ENCODE data around the gene RRN3.
"Not testable (repeated sequence)": the region's sequence is repeated elsewhere in the genome, so short reads cannot be mapped to it uniquely, and the experiment has no call there.

RRN3 gene

DNA sequence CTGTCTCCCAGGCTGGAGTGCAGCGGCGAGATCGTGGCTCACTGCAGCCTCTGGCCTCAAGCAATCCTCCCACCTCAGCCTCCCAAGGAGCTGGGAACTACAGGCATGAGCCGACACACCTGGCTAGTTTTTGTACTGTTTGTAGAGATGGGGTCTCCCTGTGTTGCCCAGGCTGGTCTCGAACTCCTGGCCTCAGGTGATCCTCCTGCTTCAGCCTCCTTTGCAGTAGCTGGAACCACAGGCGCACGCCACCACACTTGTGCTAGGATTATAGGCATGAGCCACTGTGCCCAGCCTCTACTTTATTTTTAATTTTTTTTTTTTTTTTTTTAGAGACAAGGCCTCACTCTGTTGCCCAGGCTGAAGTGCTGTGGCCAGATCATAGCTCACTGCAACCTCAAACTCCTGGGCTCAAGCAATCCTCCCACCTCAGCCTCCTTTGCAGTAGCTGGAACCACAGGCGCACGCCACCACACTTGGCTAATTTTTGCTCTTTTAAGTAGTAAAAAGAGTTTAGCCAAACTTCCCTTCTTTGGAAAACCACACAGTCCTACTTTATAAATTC, 42.6 kb downstream of the RRN3 start:
- no peak for DNase-seq (ENCODE audit: low spot score)

- not testable (repeated sequence) for DNase-seq (ENCODE audit: low spot score)
Measured at GRCh38 chr16:15050440-15050839, 43.6 kb downstream of the RRN3 start.

DNA sequence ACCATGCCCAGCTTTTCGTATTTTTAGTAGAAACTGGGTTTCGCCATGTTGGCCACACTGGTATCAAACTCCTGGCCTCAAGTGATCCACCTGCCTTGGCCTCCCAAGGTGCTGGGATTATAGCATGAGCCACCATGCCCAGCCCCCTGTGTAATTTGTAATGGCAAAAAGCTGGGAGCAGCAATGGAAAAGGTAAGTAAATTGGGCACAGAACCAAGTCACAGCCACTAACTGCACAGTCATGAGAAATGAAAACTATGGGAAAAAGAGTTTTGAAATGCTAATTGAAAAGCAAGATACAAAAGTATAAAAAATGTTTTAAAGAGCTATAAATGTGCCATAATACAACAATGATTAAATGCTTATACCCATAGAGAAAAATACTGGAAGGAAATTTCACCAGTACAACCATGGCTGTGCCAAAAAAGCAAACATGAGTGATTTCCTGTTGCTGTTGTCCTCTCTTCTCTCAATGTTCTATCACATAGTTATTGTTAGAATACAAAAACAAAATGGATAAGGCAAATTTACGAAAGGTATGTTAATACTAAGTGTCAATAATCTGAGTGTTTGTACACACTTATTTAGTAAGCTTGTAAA, 44.4 kb downstream of the RRN3 start:
- DNase-seq (ENCODE audit: low spot score), result no peak

- no peak for DNase-seq (ENCODE audit: low spot score)
Measured at GRCh38 chr16:15046692-15047376, 47.2 kb downstream of the RRN3 start.

DNA sequence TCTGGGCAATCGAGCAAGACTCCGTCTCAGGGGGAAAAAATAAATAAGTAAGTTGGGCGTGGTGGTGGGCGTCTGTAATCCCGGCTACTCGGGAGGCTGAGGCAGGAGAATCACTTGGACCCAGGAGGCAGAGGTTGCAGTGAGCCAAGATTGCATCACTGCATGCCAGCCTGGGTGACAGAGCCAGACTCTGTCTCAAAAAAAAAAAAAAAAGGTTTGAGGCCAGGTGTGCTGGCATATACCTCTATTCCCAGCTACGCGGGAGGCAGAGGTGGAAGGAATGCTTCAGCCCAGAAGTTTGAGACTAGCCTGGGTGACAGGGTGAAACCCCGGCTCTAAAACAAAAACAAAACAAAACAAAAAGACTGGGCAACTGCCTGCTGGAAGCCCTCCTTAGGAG, 48.8 kb downstream of the RRN3 start:
- DNase-seq (ENCODE audit: low spot score), result not testable (repeated sequence)

DNA sequence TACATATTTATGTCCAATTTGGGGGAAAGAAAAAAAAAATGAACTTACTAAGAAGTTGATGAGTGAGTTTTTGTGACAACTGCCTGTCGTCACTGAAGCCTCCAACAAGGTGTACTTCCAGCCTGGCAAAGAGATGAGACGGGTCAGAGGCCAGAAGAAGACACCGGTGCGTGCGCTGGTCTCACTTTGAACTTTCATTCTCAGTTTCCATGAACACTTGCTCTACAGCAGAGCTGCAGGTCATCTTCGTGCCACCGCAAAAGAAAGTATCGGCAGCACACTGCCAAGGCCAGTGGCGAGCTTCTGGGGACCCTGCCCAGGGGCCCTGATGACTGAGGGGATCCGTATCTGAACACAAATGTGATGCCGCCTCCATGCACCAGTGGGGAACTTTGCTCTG, 49.8 kb downstream of the RRN3 start:
- no peak for DNase-seq (ENCODE audit: low spot score)

- no peak for DNase-seq (ENCODE audit: low spot score)
Measured at GRCh38 chr16:15043344-15043743, 50.7 kb downstream of the RRN3 start.

GRCh38 chr16:15041271-15042004, 52.6 kb downstream of the RRN3 start:
- no peak for DNase-seq (ENCODE audit: low spot score)

GRCh38 chr16:15038689-15039088, 55.4 kb downstream of the RRN3 start:
- DNase-seq (ENCODE audit: low spot score), result no peak

DNA sequence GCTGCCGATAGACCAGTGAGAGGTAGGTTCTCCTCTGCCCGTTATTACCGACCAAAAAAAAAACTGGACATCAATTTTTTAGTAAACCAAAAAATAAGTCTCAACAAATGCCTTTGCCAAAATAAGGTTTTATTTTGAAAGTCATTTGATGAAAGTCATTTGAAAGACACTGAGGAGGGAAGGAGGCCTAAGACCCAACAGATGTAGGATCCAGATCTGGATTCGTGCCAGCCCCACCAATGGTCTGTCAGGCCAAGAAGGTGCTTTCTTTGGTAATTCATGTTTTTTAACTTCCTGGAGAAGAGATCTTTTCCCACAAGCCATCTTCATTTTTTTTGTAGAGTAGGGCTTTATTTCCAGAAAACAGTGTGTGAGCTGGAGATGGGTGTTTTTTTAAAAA, 56.3 kb downstream of the RRN3 start:
- no peak for DNase-seq (ENCODE audit: low spot score)

DNA sequence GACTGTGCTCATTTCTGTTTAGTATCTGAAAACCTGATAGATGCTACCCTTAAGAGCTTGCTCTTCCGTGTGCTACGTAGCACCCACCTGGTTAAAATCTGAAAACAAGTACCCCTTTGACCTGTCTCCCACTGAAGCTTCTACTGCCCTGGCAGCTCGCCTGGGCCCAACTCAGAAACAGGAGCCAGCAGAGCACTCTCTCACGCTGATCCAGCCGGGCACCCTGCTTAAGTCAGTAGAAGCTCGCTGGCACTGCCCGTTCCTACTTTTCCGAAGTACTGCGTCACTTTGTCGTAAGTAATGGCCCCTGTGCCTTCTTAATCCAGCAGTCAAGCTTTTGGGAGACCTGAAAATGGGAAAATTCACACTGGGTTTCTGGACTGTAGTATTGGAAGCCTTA, 57.1 kb downstream of the RRN3 start:
- DNase-seq (ENCODE audit: low spot score), result no peak

- no peak for DNase-seq (ENCODE audit: low spot score)
Measured at GRCh38 chr16:15035163-15035729, 58.8 kb downstream of the RRN3 start.

DNA sequence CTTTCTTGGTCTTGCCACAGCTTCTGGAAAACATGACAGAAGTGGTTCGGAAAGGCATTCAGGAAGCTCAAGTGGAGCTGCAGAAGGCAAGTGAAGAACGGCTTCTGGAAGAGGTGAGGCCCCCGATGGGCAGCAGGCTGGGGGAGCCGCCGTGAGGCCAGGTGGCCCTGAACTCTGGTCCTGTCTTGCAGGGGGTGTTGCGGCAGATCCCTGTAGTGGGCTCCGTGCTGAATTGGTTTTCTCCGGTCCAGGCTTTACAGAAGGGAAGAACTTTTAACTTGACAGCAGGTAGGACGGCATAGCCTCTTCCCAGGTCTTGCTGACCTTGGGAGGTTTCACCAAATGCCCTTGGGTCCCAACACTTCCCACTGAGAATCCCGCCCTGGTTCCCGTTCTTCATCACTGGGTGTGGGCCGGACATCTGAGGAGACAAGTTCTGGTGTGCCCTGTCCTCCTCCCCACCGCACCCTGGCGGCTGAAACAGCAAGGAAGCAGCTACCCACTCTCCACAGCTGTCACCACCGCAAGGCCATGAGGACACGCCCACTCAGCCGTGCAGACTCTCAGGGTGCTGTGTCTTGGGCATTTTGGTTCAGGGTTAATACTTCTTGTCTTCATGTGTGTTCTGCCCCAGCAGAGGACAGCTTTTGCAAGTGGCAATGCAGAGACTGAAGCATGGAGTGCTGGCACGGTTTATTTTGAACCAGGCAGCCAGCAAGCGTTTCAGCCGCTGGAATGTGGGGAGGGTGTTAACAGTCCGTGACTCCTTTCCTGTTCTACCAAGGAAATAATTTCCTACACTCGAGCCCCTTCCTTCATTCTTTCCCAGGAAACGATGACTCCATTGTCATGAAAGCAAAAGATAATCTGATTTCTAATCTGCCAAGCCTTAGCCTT, 59.6 kb downstream of the RRN3 start:
- no peak for DNase-seq (ENCODE audit: low spot score)

- DNase-seq (ENCODE audit: low spot score), result no peak
Measured at GRCh38 chr16:15033309-15033707, 60.8 kb downstream of the RRN3 start.

GRCh38 chr16:15032547-15033308, 61.3 kb downstream of the RRN3 start:
- no peak for DNase-seq (ENCODE audit: low spot score)

DNA sequence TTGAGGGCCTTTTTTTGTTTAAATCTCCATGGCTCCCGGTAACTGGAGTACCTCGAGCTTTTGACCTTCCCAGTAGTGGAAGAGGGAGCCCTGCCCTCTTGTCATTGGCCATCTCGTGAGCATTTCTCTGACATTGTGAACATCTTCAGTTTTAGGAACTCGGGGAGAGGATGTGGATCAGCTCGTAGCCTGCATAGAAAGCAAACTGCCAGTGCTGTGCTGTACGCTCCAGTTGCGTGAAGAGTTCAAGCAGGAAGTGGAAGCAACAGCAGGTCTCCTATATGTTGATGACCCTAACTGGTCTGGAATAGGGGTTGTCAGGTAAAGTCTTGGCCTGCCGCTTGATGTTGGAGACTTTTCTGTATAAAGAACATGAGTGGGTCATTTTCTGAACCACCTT, 62.5 kb downstream of the RRN3 start:
- DNase-seq (ENCODE audit: low spot score), result no peak

DNA sequence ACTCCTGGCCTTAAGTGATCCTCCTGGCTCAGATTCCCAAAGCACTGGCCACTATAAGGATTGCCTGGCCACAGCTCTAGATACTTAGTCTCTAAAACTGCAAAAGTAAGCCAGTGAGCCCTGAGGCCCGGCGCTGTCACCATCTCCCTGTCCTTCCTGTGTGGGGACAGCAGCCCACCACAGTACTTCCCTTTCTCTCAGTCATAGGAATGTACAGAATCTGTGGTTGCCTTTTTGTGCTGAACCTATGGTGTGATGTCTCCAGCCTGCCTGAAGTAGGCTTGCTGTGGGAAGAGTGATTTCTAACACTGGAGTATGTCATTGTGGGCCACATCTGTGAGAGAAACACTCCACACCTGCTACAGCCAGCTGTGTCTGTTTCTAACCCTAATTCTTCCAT, 62.9 kb downstream of the RRN3 start:
- DNase-seq (ENCODE audit: low spot score), result no peak

- not testable (repeated sequence) for DNase-seq (ENCODE audit: low spot score)
Measured at GRCh38 chr16:15029749-15030148, 64.3 kb downstream of the RRN3 start.

- not testable (repeated sequence) for DNase-seq (ENCODE audit: low spot score)
Measured at GRCh38 chr16:15028801-15029698, 65.0 kb downstream of the RRN3 start.

Data from SK-N-DZ (cell line).